ENCODE measurements around the gene ITGB4.

Gene ITGB4

GRCh38 chr17:75680431-75680830 is 40.8 kb upstream of the ITGB4 start:
- no peaks in the 10 kb centered on the region for H3K27me3 ChIP-seq (replicated peaks; ENCODE audit: control insufficient read depth, insufficient read depth, low read length)
- peaks cover 8% of the 10 kb centered on the region for H3K36me3 ChIP-seq (ENCODE audit: control insufficient read depth, insufficient read depth, low read length)
- DNase-seq (ENCODE audit: extremely low read depth, insufficient read length), result no peak
- no peak overlapping the region for H3K4me3 ChIP-seq (replicated peaks; ENCODE audit: low read depth, low read length)
- no peak for TF ChIP-seq CTCF (IDR thresholded peaks at IDR 0.05; ENCODE audit: insufficient read depth, low read length, poor library complexity, severe bottlenecking)

DNA sequence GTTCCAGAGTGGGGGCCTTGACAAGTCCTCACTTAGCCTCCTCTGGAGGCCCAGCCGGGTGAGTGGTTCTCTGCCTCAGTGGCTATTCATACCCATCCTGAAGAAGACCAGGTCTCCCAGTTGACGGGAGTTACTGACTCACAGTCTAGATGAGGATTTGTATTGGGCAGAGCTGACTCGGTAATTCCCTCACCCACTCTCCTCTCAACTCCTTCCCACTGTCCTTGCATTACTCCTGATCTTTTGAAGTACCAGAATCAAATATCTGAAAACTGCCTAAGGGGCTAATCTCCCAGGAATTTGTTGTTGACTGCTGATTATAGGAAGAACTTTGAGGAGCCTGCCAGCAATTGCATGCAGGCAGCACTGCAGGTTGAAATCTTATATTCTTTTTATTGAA is 40.0 kb upstream of the ITGB4 start:
- H3K36me3 ChIP-seq (ENCODE audit: control insufficient read depth, insufficient read depth, low read length), result peaks cover 8% of the 10 kb centered on the region
- H3K4me3 ChIP-seq (replicated peaks; ENCODE audit: low read depth, low read length), result no peak overlapping the region
- H3K27me3 ChIP-seq (replicated peaks; ENCODE audit: control insufficient read depth, insufficient read depth, low read length), result no peaks in the 10 kb centered on the region
- DNase-seq (ENCODE audit: extremely low read depth, insufficient read length), result no peak
- no peak for TF ChIP-seq CTCF (IDR thresholded peaks at IDR 0.05; ENCODE audit: insufficient read depth, low read length, poor library complexity, severe bottlenecking)

DNA sequence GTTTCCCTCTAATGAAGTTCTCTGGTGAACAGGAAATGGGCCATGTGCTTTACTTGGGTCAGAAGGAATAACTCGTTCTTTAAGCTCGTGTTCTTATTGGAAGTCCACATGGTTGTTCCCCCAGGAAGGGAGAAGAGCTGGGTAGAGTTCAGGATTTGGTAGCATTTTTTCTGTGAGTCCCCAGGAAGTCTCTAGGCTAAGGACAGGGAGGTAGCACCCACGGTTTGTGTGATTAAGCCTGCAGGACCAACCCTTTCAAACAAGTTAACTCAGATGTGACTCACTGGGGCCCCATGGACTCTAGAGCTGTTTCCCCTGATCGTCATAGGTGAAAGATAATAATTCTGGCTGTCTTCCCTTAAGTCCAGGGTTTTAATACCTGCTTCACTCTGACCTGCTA is 37.7 kb upstream of the ITGB4 start:
- no peaks in the 10 kb centered on the region for H3K27me3 ChIP-seq (replicated peaks; ENCODE audit: control insufficient read depth, insufficient read depth, low read length)
- DNase-seq (ENCODE audit: extremely low read depth, insufficient read length), result no peak
- TF ChIP-seq CTCF (IDR thresholded peaks at IDR 0.05; ENCODE audit: insufficient read depth, low read length, poor library complexity, severe bottlenecking), result no peak
- H3K36me3 ChIP-seq (ENCODE audit: control insufficient read depth, insufficient read depth, low read length), result peaks cover 5% of the 10 kb centered on the region
- H3K4me3 ChIP-seq (replicated peaks; ENCODE audit: low read depth, low read length), result no peak overlapping the region

DNA sequence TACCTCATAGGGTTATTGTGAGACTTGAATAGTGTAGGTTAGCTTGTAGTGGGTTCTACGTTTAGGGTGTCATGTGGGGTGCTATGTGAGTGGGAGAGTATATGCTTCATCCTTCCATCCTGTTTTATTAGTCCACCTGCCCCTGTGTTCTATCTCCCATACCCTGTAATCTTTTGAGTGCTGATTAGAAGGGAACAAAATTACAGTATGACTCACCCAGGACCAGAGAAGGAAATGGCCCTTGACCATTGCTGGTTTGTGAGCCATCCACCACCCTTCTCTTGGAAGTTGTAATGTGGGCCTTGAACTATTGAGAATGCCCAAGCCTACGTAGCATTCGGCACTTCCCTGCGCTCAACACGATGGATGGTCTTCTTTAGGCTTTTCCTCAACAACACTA is 37.0 kb upstream of the ITGB4 start:
- H3K36me3 ChIP-seq (ENCODE audit: control insufficient read depth, insufficient read depth, low read length), result peaks cover 5% of the 10 kb centered on the region
- DNase-seq (ENCODE audit: extremely low read depth, insufficient read length), result no peak
- TF ChIP-seq CTCF (IDR thresholded peaks at IDR 0.05; ENCODE audit: insufficient read depth, low read length, poor library complexity, severe bottlenecking), result no peak
- no peak overlapping the region for H3K4me3 ChIP-seq (replicated peaks; ENCODE audit: low read depth, low read length)
- H3K27me3 ChIP-seq (replicated peaks; ENCODE audit: control insufficient read depth, insufficient read depth, low read length), result no peaks in the 10 kb centered on the region

- DNase-seq (ENCODE audit: extremely low read depth, insufficient read length), result no peak
- H3K4me3 ChIP-seq (replicated peaks; ENCODE audit: low read depth, low read length), result no peak overlapping the region
- no peak for TF ChIP-seq CTCF (IDR thresholded peaks at IDR 0.05; ENCODE audit: insufficient read depth, low read length, poor library complexity, severe bottlenecking)
- peaks cover 4% of the 10 kb centered on the region for H3K36me3 ChIP-seq (ENCODE audit: control insufficient read depth, insufficient read depth, low read length)
- no peaks in the 10 kb centered on the region for H3K27me3 ChIP-seq (replicated peaks; ENCODE audit: control insufficient read depth, insufficient read depth, low read length)
Measured at GRCh38 chr17:75684924-75685323, 36.3 kb upstream of the ITGB4 start.

GRCh38 chr17:75685499-75685898 is 35.8 kb upstream of the ITGB4 start:
- Histone ChIP-seq H3K4me3 (replicated peaks; ENCODE audit: low read depth, low read length) (no peak overlapping the region), H3K27me3 (replicated peaks; ENCODE audit: control insufficient read depth, insufficient read depth, low read length) (no peaks in the 10 kb centered on the region), H3K36me3 (ENCODE audit: control insufficient read depth, insufficient read depth, low read length) (peaks cover 5% of the 10 kb centered on the region)
- DNase-seq (ENCODE audit: extremely low read depth, insufficient read length), result no peak
- TF ChIP-seq CTCF (IDR thresholded peaks at IDR 0.05; ENCODE audit: insufficient read depth, low read length, poor library complexity, severe bottlenecking), result no peak
